H1 (cell line): ENCODE results near the gene KRTAP10-5. TPM values are rescaled to one million over a fixed set of nuclear protein-coding genes. Genes with fewer than 3 reads are reported as not detected.
A peak's percentile ranks its signal among the peaks of the same experiment; 100 is the strongest.

ENCODE experiments used
- CTCF ChIA-PET: fragments of 300-600 bp; sonication (Branson Sonifier 250); formaldehyde crosslinking; loops from one replicate; lab custom pipeline; 2021; ENCODE audit not compliant: partially characterized antibody; lab: Charles Lee
- POLR2A ChIA-PET: fragments of 300-600 bp; sonication (Branson Sonifier 250); formaldehyde crosslinking; loops from one replicate; lab custom pipeline; 2021; ENCODE audit warnings: inconsistent platforms; ENCODE audit not compliant: partially characterized antibody; lab: Charles Lee
- DNase-seq, 2 experiments: peaks; one replicate each; pipeline versions ENCODE4 v3.0.0 to v3.0.0-alpha.2; 2010 to 2022; ENCODE audit warnings: low spot score in 2 of 2, low read depth in 1 of 2, mixed read lengths in 1 of 2
- FAIRE-seq: peaks from 2 replicates; lab custom pipeline; 2011; peaks lifted over from hg19 to GRCh38; lab: Jason Lieb, UNC
- H2AFZ ChIP-seq: 2 replicates; pipeline ENCODE4 v1.8.1; 2012; ENCODE audit warnings: low read length, inconsistent platforms
- H2AK5ac ChIP-seq: 2 replicates; pipeline ENCODE4 v1.6.1; 2013; ENCODE audit warnings: low read depth, low read length
- H2BK120ac ChIP-seq: replicated peaks from 2 replicates; pipeline ENCODE3; 2013; ENCODE audit warnings: low read depth, low read length, inconsistent platforms
- H2BK12ac ChIP-seq: 2 replicates; pipeline ENCODE4 v1.6.1; 2013; ENCODE audit warnings: low read depth, low read length
- H2BK15ac ChIP-seq: 2 replicates; pipeline ENCODE4 v1.6.1; 2013; ENCODE audit warnings: low read length
- H2BK20ac ChIP-seq: 2 replicates; pipeline ENCODE4 v1.6.1; 2013; ENCODE audit warnings: low read length
- H2BK5ac ChIP-seq: 2 replicates; pipeline ENCODE4 v1.6.1; 2013; ENCODE audit warnings: low read depth, low read length
- H3K14ac ChIP-seq: 2 replicates; pipeline ENCODE4 v1.6.1; 2013; ENCODE audit warnings: inconsistent platforms; ENCODE audit not compliant: insufficient read length
- H3K18ac ChIP-seq: 2 replicates; pipeline ENCODE4 v1.6.1; 2013; ENCODE audit warnings: low read length; ENCODE audit errors: extremely low read depth
- H3K23ac ChIP-seq: 2 replicates; pipeline ENCODE4 v1.6.1; 2013; ENCODE audit warnings: inconsistent platforms; ENCODE audit not compliant: insufficient read length
- H3K23me2 ChIP-seq: 2 replicates; pipeline ENCODE4 v1.6.1; 2013; ENCODE audit warnings: low read depth, low read length
- H3K27ac ChIP-seq: 2 replicates; pipeline ENCODE4 v1.6.1; 2011; ENCODE audit warnings: low read depth, low read length, inconsistent platforms
- H3K27me3 ChIP-seq, 4 experiments: replicated peaks in 1 of 4; 1 replicate in 1 of 4; 2 replicates in 3 of 4; pipeline versions ENCODE4 v1.6.1 to v1.8.1; 2011 to 2013; ENCODE audit warnings: low read length in 3 of 4, mild to moderate bottlenecking in 3 of 4, inconsistent platforms in 2 of 4, mixed read lengths in 2 of 4, moderate library complexity in 1 of 4; ENCODE audit not compliant: control insufficient read depth in 3 of 4, insufficient read depth in 3 of 4; ENCODE audit errors: extremely low read depth in 1 of 4
- H3K36me3 ChIP-seq, 4 experiments: 2 replicates each; pipeline versions ENCODE4 v1.6.1 to v1.8.1; 2011 to 2013; ENCODE audit warnings: mild to moderate bottlenecking in 4 of 4, low read length in 3 of 4, moderate library complexity in 2 of 4, control low read depth in 1 of 4, inconsistent platforms in 1 of 4; ENCODE audit not compliant: insufficient read depth in 4 of 4, control insufficient read depth in 2 of 4
- H3K4ac ChIP-seq: replicated peaks from 2 replicates; pipeline ENCODE3; 2013; ENCODE audit warnings: low read length, low read depth, mixed read lengths, inconsistent platforms; ENCODE audit not compliant: insufficient read length
- H3K4me1 ChIP-seq, 4 experiments: replicated peaks in 1 of 4; 1 replicate in 1 of 4; 2 replicates in 3 of 4; pipeline versions ENCODE4 v1.6.1 to v1.8.1; 2011 to 2013; ENCODE audit warnings: low read length in 3 of 4, inconsistent platforms in 2 of 4, mixed read lengths in 1 of 4; ENCODE audit not compliant: insufficient read depth in 4 of 4, control insufficient read depth in 3 of 4
- H3K4me2 ChIP-seq, 2 experiments: 2 replicates each; pipeline versions ENCODE4 v1.6.1 to v1.8.1; 2011 to 2013; ENCODE audit warnings: low read depth in 2 of 2, low read length in 2 of 2, control low read depth in 1 of 2, inconsistent platforms in 1 of 2, mild to moderate bottlenecking in 1 of 2; ENCODE audit not compliant: insufficient read depth in 1 of 2
- H3K4me3 ChIP-seq, 4 experiments: fragments of 200-600, 300-600 bp in 1 of 4; sonication (generic), shearing (Covaris generic), sonication (Bioruptor Twin) in 1 of 4; 2 replicates each; pipeline versions ENCODE4 v1.5.1 to v1.8.1; 2011 to 2016; ENCODE audit warnings: low read length in 4 of 4, low read depth in 3 of 4, control low read depth in 2 of 4, inconsistent platforms in 2 of 4, mild to moderate bottlenecking in 2 of 4, mixed read lengths in 1 of 4, moderate library complexity in 1 of 4; ENCODE audit not compliant: insufficient read depth in 2 of 4; ENCODE audit errors: extremely low read depth in 1 of 4
- H3K56ac ChIP-seq: replicated peaks from 2 replicates; pipeline ENCODE3; 2013; ENCODE audit warnings: low read depth, mild to moderate bottlenecking, mixed read lengths, low read length, inconsistent platforms; ENCODE audit not compliant: insufficient read length
- H3K79me1 ChIP-seq: 2 replicates; pipeline ENCODE4 v1.6.1; 2013; ENCODE audit warnings: low read depth, low read length, control low read depth
- H3K79me2 ChIP-seq, 2 experiments: 2 replicates each; pipeline versions ENCODE4 v1.6.1 to v1.8.1; 2012 to 2013; ENCODE audit warnings: low read length in 2 of 2, mild to moderate bottlenecking in 2 of 2, inconsistent platforms in 1 of 2; ENCODE audit not compliant: insufficient read depth in 2 of 2, control insufficient read depth in 1 of 2
- H3K9ac ChIP-seq, 4 experiments: replicated peaks in 1 of 4; 1 replicate in 1 of 4; 2 replicates in 3 of 4; pipeline versions ENCODE4 v1.6.1 to v1.8.1; 2011 to 2013; ENCODE audit warnings: low read depth in 3 of 4, low read length in 3 of 4, control low read depth in 2 of 4, mild to moderate bottlenecking in 2 of 4, moderate library complexity in 2 of 4, inconsistent platforms in 1 of 4; ENCODE audit errors: extremely low read depth in 1 of 4
- H3K9me3 ChIP-seq, 2 experiments: 2 replicates each; pipeline versions ENCODE4 v1.6.1 to v1.8.1; 2012 to 2013; ENCODE audit warnings: mild to moderate bottlenecking in 2 of 2, moderate library complexity in 2 of 2, control low read depth in 1 of 2, inconsistent platforms in 1 of 2, low read depth in 1 of 2, low read length in 1 of 2, mixed read lengths in 1 of 2; ENCODE audit not compliant: insufficient read depth in 2 of 2
- H4K20me1 ChIP-seq, 2 experiments: replicated peaks in 1 of 2; 2 replicates each; pipeline versions ENCODE3 to v1.8.1; 2011 to 2013; ENCODE audit warnings: inconsistent platforms in 2 of 2, low read length in 2 of 2, mild to moderate bottlenecking in 1 of 2; ENCODE audit not compliant: insufficient read depth in 2 of 2, control insufficient read depth in 1 of 2
- H4K5ac ChIP-seq: 2 replicates; pipeline ENCODE4 v1.6.1; 2013; ENCODE audit warnings: low read length, low read depth, mixed read lengths, inconsistent platforms; ENCODE audit not compliant: insufficient read length
- H4K8ac ChIP-seq: 2 replicates; pipeline ENCODE4 v1.8.0; 2013; ENCODE audit warnings: mild to moderate bottlenecking, moderate library complexity, low read length, inconsistent platforms; ENCODE audit not compliant: insufficient read depth; ENCODE audit errors: extremely low read depth
- H4K91ac ChIP-seq: replicated peaks from 2 replicates; pipeline ENCODE3; 2013; ENCODE audit warnings: low read length, mixed read lengths, inconsistent platforms; ENCODE audit not compliant: insufficient read length
- ATF3 ChIP-seq: IDR thresholded peaks from 2 replicates; pipeline ENCODE4 v1.6.1; 2011; ENCODE audit warnings: low read depth, mild to moderate bottlenecking, low read length; ENCODE audit not compliant: insufficient read depth
- BRCA1 ChIP-seq: IDR thresholded peaks from 2 replicates; pipeline ENCODE4 v1.6.1; 2012; ENCODE audit warnings: low read depth, low read length, improper control_type of control experiment
- CTBP2 ChIP-seq: IDR thresholded peaks from 2 replicates; pipeline ENCODE4 v1.7.0; 2011; ENCODE audit warnings: borderline replicate concordance, mild to moderate bottlenecking, moderate library complexity, mixed read lengths, low read length; ENCODE audit not compliant: insufficient read depth, insufficient read length
- CTCF ChIP-seq, 3 experiments: IDR thresholded peaks; 1 replicate in 2 of 3; 2 replicates in 1 of 3; pipeline versions ENCODE4 v1.5.1 to v1.6.1; 2011; ENCODE audit warnings: low read length in 3 of 3, mild to moderate bottlenecking in 3 of 3, inconsistent platforms in 2 of 3, low read depth in 1 of 3, moderate library complexity in 1 of 3; ENCODE audit not compliant: insufficient read depth in 1 of 3; ENCODE audit errors: control extremely low read depth in 1 of 3
- EZH2 ChIP-seq: fragments of 200-600 bp; sonication (generic); IDR thresholded peaks from 2 replicates; pipeline ENCODE4 v1.7.1; 2012; ENCODE audit warnings: low read depth, mild to moderate bottlenecking, moderate library complexity, low read length, inconsistent platforms; ENCODE audit not compliant: severe bottlenecking
- HDAC6 ChIP-seq: IDR thresholded peaks from one replicate; pipeline ENCODE4 v1.7.1; 2012; ENCODE audit warnings: low read depth, mild to moderate bottlenecking, inconsistent platforms, low read length, moderate library complexity
- RFX5 ChIP-seq: IDR thresholded peaks from 2 replicates; pipeline ENCODE4 v1.6.1; 2011; ENCODE audit warnings: low read depth, low read length, improper control_type of control experiment, borderline replicate concordance
- SP1 ChIP-seq: IDR thresholded peaks from 2 replicates; pipeline ENCODE4 v1.6.1; 2011; ENCODE audit warnings: low read depth, low read length
- WGBS, 2 experiments: shearing (Covaris generic) in 1 of 2; methylation state at CpG; one replicate each; pipeline versions ENCODE4 v1.1.6 to v1.1.7; 2013 to 2015; ENCODE audit warnings: low lambda C conversion rate in 2 of 2, mixed read lengths in 2 of 2, inconsistent platforms in 1 of 2, low coverage in 1 of 2, missing lambda C conversion rate in 1 of 2; ENCODE audit not compliant: insufficient replicate concordance in 2 of 2, insufficient coverage in 1 of 2, insufficient read length in 1 of 2; ENCODE audit errors: extremely low coverage in 1 of 2, missing lambda C conversion rate in 1 of 2; 5-methylcytosine and 5-hydroxymethylcytosine counted together
- polyA plus RNA-seq, 7 experiments: library from polyadenylated mRNA; depleted of rRNA in 3 of 7; stranded (reverse) in 5 of 7; unstranded in 2 of 7; fragments of >200 nt in 5 of 7; fragments of 200-250 nt in 2 of 7; gene quantifications; 1 replicate in 5 of 7; 2 replicates in 1 of 7; 4 replicates in 1 of 7; pipeline versions ENCODE4 v1.2.1 to v1.2.3, GENCODE V29; 2011 to 2013; ENCODE audit warnings: missing spikeins in 2 of 7, mixed read lengths in 2 of 7
- total RNA-seq: library from RNA; stranded (reverse); fragmentation: NEBNext Ultra II Directional; extraction: Animal tissue kit (Norgen Biotek cat#: 25700); gene quantifications from 2 replicates; pipeline ENCODE4 v1.2.1, GENCODE V29; 2021

The KRTAP10-5 gene
- total and polyA plus RNA-seq, 2 of the 8 experiments (the other 6 are each of a cell fraction or from before 2014, with no cell fraction given) = 0.09 TPM; not detected in 1

GRCh38 chr21:44568667-44569556 is 11.5 kb downstream of the KRTAP10-5 start:
- Histone ChIP-seq H2BK20ac (no peak overlapping the region), H3K56ac (no peak overlapping the region), H3K79me1 (no peaks in the 10 kb centered on the region), H3K14ac (no peak overlapping the region), H3K27me3 (no peaks in the 10 kb centered on the region), H3K4me2 (no peak overlapping the region), H3K23ac (no peak overlapping the region), H3K4me1 (peaks cover 0 to 3% (median 0%) of the 10 kb centered on the region in 4 experiments; a peak in 1 of 7 replicates), H4K20me1 (no peaks in the 10 kb centered on the region), H4K91ac (no peak overlapping the region), H2BK15ac (no peak overlapping the region), H3K18ac (no peak overlapping the region), H4K5ac (no peak overlapping the region), H3K36me3 (no peaks in the 10 kb centered on the region), H2AFZ (no peak overlapping the region), H2BK5ac (no peak overlapping the region), H2AK5ac (no peak overlapping the region), H3K27ac (no peak overlapping the region), H3K9me3 (peaks cover 7 to 13% of the 10 kb centered on the region in 2 experiments; a peak in 3 of 4 replicates), H2BK120ac (no peak overlapping the region), H3K4ac (no peak overlapping the region), H2BK12ac (peak overlapping the region; percentile 55; the same call in 1 of the 2 replicates), H4K8ac (no peak overlapping the region; the same call in 1 of the 2 replicates), H3K4me3 (no peak overlapping the region), H3K79me2 (no peaks in the 10 kb centered on the region), H3K9ac (no peak overlapping the region), H3K23me2 (no peaks in the 10 kb centered on the region; the same call in 1 of the 2 replicates)
- CTCF ChIA-PET = interaction anchor here (0.7 to 1.6 kb wide), 4 partner anchors 11 to 40 kb away, joined by 3 to 5 read pairs (median 3); partner anchors contain the start of genes KRTAP10-3 and KRTAP10-5
- no peak for FAIRE-seq
- DNase-seq = no peak
- WGBS, 2 experiments = 83% methylated on average over 25 of the region's 27 CpGs; no CpG with 5 or more reads in 1 of the 2 experiments
- POLR2A ChIA-PET = no interaction called here
- no peak for TF ChIP-seq CTBP2
- TF ChIP-seq EZH2 = no peak
- TF ChIP-seq CTCF (IDR thresholded peaks at IDR 0.05; ENCODE audit: control extremely low read depth in 1 of 3, insufficient read depth in 1 of 3, low read depth in 1 of 3, low read length in 3 of 3) = no peak
- TF ChIP-seq BRCA1 = no peak
- TF ChIP-seq SP1 = no peak
- no peak for TF ChIP-seq HDAC6
- no peak for TF ChIP-seq ATF3
- TF ChIP-seq RFX5 = no peak
